H9 (cell line): ENCODE data around the gene PHKA1. TPM values are rescaled to one million over a fixed set of nuclear protein-coding genes. Genes with fewer than 3 reads are reported as not detected.

ENCODE experiments used
- DNase-seq: peaks from one replicate; pipeline ENCODE4 v3.0.0-alpha.2; 2017
- H2AFZ ChIP-seq: one replicate; pipeline ENCODE4 v1.6.1; 2013; ENCODE audit warnings: mild to moderate bottlenecking, low read length, control low read depth, moderate library complexity
- H2AK5ac ChIP-seq: 2 replicates; pipeline ENCODE4 v1.6.1; 2013; ENCODE audit warnings: low read length, control low read depth, mixed read lengths; ENCODE audit not compliant: insufficient read length
- H2BK120ac ChIP-seq: one replicate; pipeline ENCODE4 v1.6.1; 2013; ENCODE audit warnings: low read depth, mild to moderate bottlenecking, low read length, control low read depth, inconsistent platforms; ENCODE audit not compliant: poor library complexity, severe bottlenecking
- H2BK12ac ChIP-seq: 2 replicates; pipeline ENCODE4 v1.6.1; 2013; ENCODE audit warnings: low read length, control low read depth, mixed read lengths, low read depth; ENCODE audit not compliant: insufficient read length
- H2BK15ac ChIP-seq: 2 replicates; pipeline ENCODE4 v1.6.1; 2013; ENCODE audit warnings: low read depth, low read length, control low read depth
- H2BK20ac ChIP-seq: one replicate; pipeline ENCODE4 v1.6.1; 2013; ENCODE audit warnings: low read depth, mild to moderate bottlenecking, low read length, control low read depth, inconsistent platforms; ENCODE audit not compliant: poor library complexity, severe bottlenecking
- H2BK5ac ChIP-seq: 2 replicates; pipeline ENCODE4 v1.6.1; 2013; ENCODE audit warnings: low read length, control low read depth, mixed read lengths; ENCODE audit not compliant: insufficient read length
- H3K14ac ChIP-seq: 2 replicates; pipeline ENCODE4 v1.6.1; 2013; ENCODE audit warnings: low read length, control low read depth; ENCODE audit not compliant: insufficient read depth
- H3K18ac ChIP-seq: 2 replicates; pipeline ENCODE4 v1.6.1; 2013; ENCODE audit warnings: low read depth, mild to moderate bottlenecking, mixed read lengths, low read length, control low read depth; ENCODE audit not compliant: insufficient read length
- H3K23ac ChIP-seq: 2 replicates; pipeline ENCODE4 v1.6.1; 2013; ENCODE audit warnings: low read length, control low read depth, mixed read lengths, low read depth; ENCODE audit not compliant: insufficient read length
- H3K23me2 ChIP-seq: 2 replicates; pipeline ENCODE4 v1.6.1; 2013; ENCODE audit warnings: low read depth, mild to moderate bottlenecking, mixed read lengths, low read length, control low read depth; ENCODE audit not compliant: insufficient read length, poor library complexity, severe bottlenecking
- H3K27ac ChIP-seq: 2 replicates; pipeline ENCODE4 v1.5.1; 2013; ENCODE audit warnings: low read length, control low read depth, mixed read lengths, low read depth; ENCODE audit not compliant: insufficient read length
- H3K27me3 ChIP-seq: 2 replicates; pipeline ENCODE4 v1.6.1; 2013; ENCODE audit warnings: low read length, control low read depth, inconsistent platforms; ENCODE audit not compliant: insufficient read depth
- H3K4ac ChIP-seq: 2 replicates; pipeline ENCODE4 v1.6.1; 2013; ENCODE audit warnings: low read depth, mild to moderate bottlenecking, control low read depth, inconsistent platforms, low read length, moderate library complexity
- H3K4me1 ChIP-seq: 2 replicates; pipeline ENCODE4 v1.6.1; 2013; ENCODE audit warnings: low read length, control low read depth, inconsistent platforms; ENCODE audit not compliant: insufficient read depth
- H3K4me2 ChIP-seq: 2 replicates; pipeline ENCODE4 v1.6.1; 2013; ENCODE audit warnings: low read length, control low read depth, mixed read lengths; ENCODE audit not compliant: insufficient read length, insufficient read depth
- H3K56ac ChIP-seq: 2 replicates; pipeline ENCODE4 v1.6.1; 2013; ENCODE audit warnings: low read depth, mild to moderate bottlenecking, mixed read lengths, low read length, control low read depth; ENCODE audit not compliant: insufficient read length
- H3K79me1 ChIP-seq: 2 replicates; pipeline ENCODE4 v1.6.1; 2013; ENCODE audit warnings: low read depth, mild to moderate bottlenecking, moderate library complexity, low read length, control low read depth, inconsistent platforms; ENCODE audit not compliant: insufficient read depth, poor library complexity, severe bottlenecking
- H3K79me2 ChIP-seq: 2 replicates; pipeline ENCODE4 v1.6.1; 2013; ENCODE audit warnings: low read length, control low read depth, inconsistent platforms; ENCODE audit not compliant: insufficient read depth
- H3K9ac ChIP-seq: 2 replicates; pipeline ENCODE4 v1.6.1; 2013; ENCODE audit warnings: low read length, control low read depth, mixed read lengths; ENCODE audit not compliant: insufficient read length; ENCODE audit errors: extremely low read depth
- H3K9me3 ChIP-seq: one replicate; pipeline ENCODE4 v1.6.1; 2013; ENCODE audit warnings: low read depth, low read length, inconsistent platforms; ENCODE audit not compliant: control insufficient read depth
- H3T11ph ChIP-seq: one replicate; pipeline ENCODE4 v1.6.1; 2013; ENCODE audit warnings: mild to moderate bottlenecking, low read length, control low read depth, inconsistent platforms
- H4K20me1 ChIP-seq: one replicate; pipeline ENCODE4 v1.6.1; 2013; ENCODE audit not compliant: control insufficient read depth, insufficient read length, insufficient read depth
- H4K5ac ChIP-seq: 2 replicates; pipeline ENCODE4 v1.6.1; 2013; ENCODE audit warnings: low read depth, mild to moderate bottlenecking, mixed read lengths, low read length, control low read depth; ENCODE audit not compliant: insufficient read length
- H4K8ac ChIP-seq: replicated peaks from 2 replicates; pipeline ENCODE4 v1.6.1; 2013; ENCODE audit warnings: low read length, control low read depth, mixed read lengths, low read depth; ENCODE audit not compliant: insufficient read length
- H4K91ac ChIP-seq: 2 replicates; pipeline ENCODE4 v1.6.1; 2013; ENCODE audit warnings: low read depth, mild to moderate bottlenecking, moderate library complexity, mixed read lengths, low read length, control low read depth; ENCODE audit not compliant: insufficient read length
- H3K27ac Mint-ChIP-seq, 3 experiments: 2 replicates in 2 of 3; 3 replicates in 1 of 3; pipeline ENCODE4 v1.8.0; 2020 to 2021; ENCODE audit warnings: mixed read lengths in 3 of 3, mild to moderate bottlenecking in 1 of 3, moderate library complexity in 1 of 3
- H3K27me3 Mint-ChIP-seq: 2 replicates; pipeline ENCODE4 v1.8.0; 2021; ENCODE audit warnings: low read depth, mild to moderate bottlenecking, moderate library complexity, mixed read lengths
- H3K36me3 Mint-ChIP-seq, 3 experiments: 2 replicates in 2 of 3; 3 replicates in 1 of 3; pipeline ENCODE4 v1.8.0; 2020 to 2021; ENCODE audit warnings: low read depth in 3 of 3, mixed read lengths in 3 of 3; ENCODE audit not compliant: insufficient read depth in 1 of 3
- H3K4me1 Mint-ChIP-seq, 2 experiments: 2 replicates each; pipeline ENCODE4 v1.8.0; 2020; ENCODE audit warnings: mixed read lengths in 2 of 2
- H3K4me3 Mint-ChIP-seq, 2 experiments: 2 replicates in 1 of 2; 3 replicates in 1 of 2; pipeline ENCODE4 v1.8.0; 2020 to 2021; ENCODE audit warnings: mild to moderate bottlenecking in 2 of 2, mixed read lengths in 2 of 2, moderate library complexity in 1 of 2
- H3K9me3 Mint-ChIP-seq, 2 experiments: 2 replicates in 1 of 2; 3 replicates in 1 of 2; pipeline ENCODE4 v1.8.0; 2020; ENCODE audit warnings: mild to moderate bottlenecking in 2 of 2, mixed read lengths in 2 of 2, moderate library complexity in 1 of 2
- WGBS: extraction: QIAGEN DNeasy Blood & Tissue Kit; methylation state at CpG from one replicate; pipeline ENCODE4 v1.1.7; 2013; ENCODE audit warnings: missing lambda C conversion rate, low lambda C conversion rate, mixed read lengths; ENCODE audit not compliant: insufficient read length; ENCODE audit errors: extremely low coverage; 5-methylcytosine and 5-hydroxymethylcytosine counted together
- total RNA-seq: library from RNA; stranded (reverse); gene quantifications from 2 replicates; pipeline ENCODE4 v1.2.1, GENCODE V29; 2021
- TF ChIP-seq, protein P1 (sequence below): fragments of 200-600 bp; sonication (generic); conservative IDR thresholded peaks from 3 replicates; pipeline ENCODE4 v1.8.0; 2021; ENCODE audit warnings: antibody characterized with exemption, mild to moderate bottlenecking

Gene PHKA1
- total RNA-seq, 1 experiment from 2014 or later, result 6.6 TPM

DNA sequence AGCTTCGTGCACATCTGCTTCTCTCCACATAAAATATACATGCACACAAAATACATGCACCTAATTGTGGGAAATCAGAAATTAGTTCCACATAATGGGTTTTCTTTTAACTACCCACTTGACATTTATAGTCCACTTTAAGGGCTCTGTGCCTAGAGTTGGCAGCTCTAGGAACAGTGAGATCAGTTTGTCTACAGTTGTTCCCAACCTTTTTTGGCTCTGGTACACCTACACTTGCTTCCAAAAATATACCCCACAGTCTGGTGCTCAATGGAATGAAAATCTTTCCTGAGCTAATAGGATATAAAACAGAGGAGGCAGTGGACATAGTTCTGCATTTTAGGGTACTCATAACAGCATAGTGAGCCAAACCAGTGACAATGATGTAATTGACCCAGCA is 177.6 kb downstream of the PHKA1 start:
- Histone ChIP-seq H2BK15ac (no peak overlapping the region), H2AK5ac (no peak overlapping the region), H2AFZ (no peak overlapping the region), H3K9ac (no peak overlapping the region), H4K20me1 (no peaks in the 10 kb centered on the region), H3K27me3 (no peaks in the 10 kb centered on the region), H3K79me2 (no peaks in the 10 kb centered on the region), H4K5ac (no peak overlapping the region), H3K9me3 (peaks cover 5% of the 10 kb centered on the region), H3K56ac (no peak overlapping the region), H3K4ac (no peak overlapping the region), H4K8ac (no peak overlapping the region), H3K4me2 (no peak overlapping the region), H3K14ac (no peak overlapping the region), H2BK20ac (no peak overlapping the region), H4K91ac (no peak overlapping the region), H3K23me2 (no peaks in the 10 kb centered on the region), H2BK120ac (no peak overlapping the region), H3K27ac (no peak overlapping the region), H3K79me1 (no peaks in the 10 kb centered on the region), H3K18ac (no peak overlapping the region), H3K4me1 (no peaks in the 10 kb centered on the region), H2BK12ac (no peak overlapping the region), H2BK5ac (no peak overlapping the region), H3T11ph (no peak overlapping the region), H3K23ac (no peak overlapping the region)
- Mint-ChIP-seq H3K4me3 (no peak overlapping the region), H3K27me3 (no peaks in the 10 kb centered on the region), H3K36me3 (peaks cover 0 to 4% (median 2%) of the 10 kb centered on the region in 3 experiments; a peak in 2 of 7 replicates), H3K27ac (no peak overlapping the region), H3K9me3 (peaks cover 46 to 54% of the 10 kb centered on the region in 2 experiments), H3K4me1 (no peaks in the 10 kb centered on the region)
- no CpG with 5 or more reads among the region's 1 CpG for WGBS
- TF ChIP-seq, protein P1, sequence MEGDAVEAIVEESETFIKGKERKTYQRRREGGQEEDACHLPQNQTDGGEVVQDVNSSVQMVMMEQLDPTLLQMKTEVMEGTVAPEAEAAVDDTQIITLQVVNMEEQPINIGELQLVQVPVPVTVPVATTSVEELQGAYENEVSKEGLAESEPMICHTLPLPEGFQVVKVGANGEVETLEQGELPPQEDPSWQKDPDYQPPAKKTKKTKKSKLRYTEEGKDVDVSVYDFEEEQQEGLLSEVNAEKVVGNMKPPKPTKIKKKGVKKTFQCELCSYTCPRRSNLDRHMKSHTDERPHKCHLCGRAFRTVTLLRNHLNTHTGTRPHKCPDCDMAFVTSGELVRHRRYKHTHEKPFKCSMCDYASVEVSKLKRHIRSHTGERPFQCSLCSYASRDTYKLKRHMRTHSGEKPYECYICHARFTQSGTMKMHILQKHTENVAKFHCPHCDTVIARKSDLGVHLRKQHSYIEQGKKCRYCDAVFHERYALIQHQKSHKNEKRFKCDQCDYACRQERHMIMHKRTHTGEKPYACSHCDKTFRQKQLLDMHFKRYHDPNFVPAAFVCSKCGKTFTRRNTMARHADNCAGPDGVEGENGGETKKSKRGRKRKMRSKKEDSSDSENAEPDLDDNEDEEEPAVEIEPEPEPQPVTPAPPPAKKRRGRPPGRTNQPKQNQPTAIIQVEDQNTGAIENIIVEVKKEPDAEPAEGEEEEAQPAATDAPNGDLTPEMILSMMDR, result no peak
- DNase-seq, result no peak
